HCT116 (cell line): ENCODE results near the gene TUBA4B. TPM values are rescaled to one million over a fixed set of nuclear protein-coding genes. Genes with fewer than 3 reads are reported as not detected.

Source experiments
- ATAC-seq: fragments of 200-7000 bp; cut with Tn5 transposase; 2 replicates; pipeline ENCODE4 v1.9.1; 2020; ENCODE audit warnings: mild to moderate bottlenecking, moderate library complexity
- BruUV-seq: library from RNA; stranded (reverse); fragments of 400-500 nt; replicated peaks from 2 replicates; lab custom pipeline; 2021; lab: Mats Ljungman, UMichigan
- CTCF ChIA-PET: fragments of 300-600 bp; sonication (Branson Sonifier 250); formaldehyde crosslinking; loops from one replicate; lab custom pipeline; 2021; ENCODE audit warnings: antibody characterized with exemption; lab: Charles Lee
- POLR2A ChIA-PET: fragments of 300-600, 350-600 bp; sonication (Branson Sonifier 250); formaldehyde crosslinking; loops from one replicate; lab custom pipeline; 2021; ENCODE audit warnings: antibody characterized with exemption; lab: Charles Lee
- RAD21 ChIA-PET, 2 experiments: fragments of 300-600 bp; sonication (Branson Sonifier 250); formaldehyde crosslinking; loops; one replicate each; lab custom pipeline; 2023; ENCODE audit warnings: low total read pairs in 2 of 2; ENCODE audit not compliant: uncharacterized antibody in 2 of 2, unreplicated experiment in 2 of 2, low non-redundant PET in 1 of 2; lab: Charles Lee
- DNase-seq: peaks from one replicate; pipeline ENCODE4 v3.0.0-alpha.2; 2010; ENCODE audit warnings: low read depth, low spot score
- H2AFZ ChIP-seq: fragments of 200-600 bp; shearing (Covaris generic), sonication (generic); 2 replicates; pipeline ENCODE4 v1.6.1; 2017; ENCODE audit warnings: low read depth, mixed run types, mixed read lengths, antibody characterized with exemption, low read length; ENCODE audit not compliant: poor library complexity, severe bottlenecking
- H3K27ac ChIP-seq: 2 replicates; pipeline ENCODE4 v1.5.1; 2012; ENCODE audit warnings: low read depth, low read length
- H3K27me3 ChIP-seq: fragments of 200-600 bp; sonication (generic); 2 replicates; pipeline ENCODE4 v1.6.1; 2016; ENCODE audit warnings: mixed run types, low read length, mixed read lengths; ENCODE audit not compliant: insufficient read depth
- H3K36me3 ChIP-seq, 2 experiments: fragments of 200-500 bp in 1 of 2; fragments of 200-600 bp in 1 of 2; sonication (Bioruptor generic) in 1 of 2; sonication (generic) in 1 of 2; 2 replicates each; pipeline versions ENCODE4 v1.5.1 to v1.6.1; 2014 to 2016; ENCODE audit warnings: low read length in 2 of 2, inconsistent platforms in 1 of 2, mixed read lengths in 1 of 2, mixed run types in 1 of 2; ENCODE audit not compliant: insufficient read depth in 2 of 2, control insufficient read depth in 1 of 2
- H3K4me1 ChIP-seq, 2 experiments: fragments of 200-600 bp in 1 of 2; sonication (generic) in 1 of 2; 2 replicates each; pipeline versions ENCODE4 v1.5.1 to v1.6.1; 2012 to 2017; ENCODE audit warnings: low read length in 2 of 2, inconsistent platforms in 1 of 2, mild to moderate bottlenecking in 1 of 2, mixed read lengths in 1 of 2, mixed run types in 1 of 2, moderate library complexity in 1 of 2; ENCODE audit not compliant: insufficient read depth in 2 of 2, control insufficient read depth in 1 of 2
- H3K4me2 ChIP-seq: fragments of 200-600 bp; sonication (generic); 2 replicates; pipeline ENCODE4 v1.6.1; 2017; ENCODE audit warnings: mixed run types, low read length, mixed read lengths
- H3K4me3 ChIP-seq, 2 experiments: fragments of 200-600 bp in 1 of 2; sonication (generic) in 1 of 2; replicated peaks in 1 of 2; 2 replicates each; pipeline ENCODE4 v1.5.1; 2011 to 2016; ENCODE audit warnings: low read length in 2 of 2, control low read depth in 1 of 2, low read depth in 1 of 2, mild to moderate bottlenecking in 1 of 2, mixed read lengths in 1 of 2, mixed run types in 1 of 2
- H3K79me2 ChIP-seq: fragments of 200-600 bp; sonication (generic); 2 replicates; pipeline ENCODE4 v1.6.1; 2017; ENCODE audit warnings: mild to moderate bottlenecking, mixed run types, low read length, moderate library complexity, mixed read lengths; ENCODE audit not compliant: insufficient read depth
- H3K9ac ChIP-seq: fragments of 200-600 bp; sonication (generic); 2 replicates; pipeline ENCODE4 v1.6.1; 2016; ENCODE audit warnings: low read length, mixed read lengths
- H3K9me2 ChIP-seq: fragments of 200-600 bp; sonication (generic), shearing (Covaris generic); 2 replicates; pipeline ENCODE4 v1.6.1; 2017; ENCODE audit warnings: mixed run types, mild to moderate bottlenecking, moderate library complexity; ENCODE audit not compliant: insufficient read depth
- H3K9me3 ChIP-seq, 2 experiments: fragments of 200-500 bp in 1 of 2; fragments of 200-600 bp in 1 of 2; sonication (Bioruptor generic) in 1 of 2; sonication (generic) in 1 of 2; 2 replicates each; pipeline ENCODE4 v1.6.1; 2014 to 2017; ENCODE audit warnings: low read length in 2 of 2, mixed read lengths in 2 of 2, inconsistent platforms in 1 of 2, low read depth in 1 of 2, mild to moderate bottlenecking in 1 of 2, mixed run types in 1 of 2, moderate library complexity in 1 of 2; ENCODE audit not compliant: control insufficient read depth in 1 of 2, insufficient read depth in 1 of 2
- H4K20me1 ChIP-seq: fragments of 200-600 bp; sonication (generic), shearing (Covaris generic); 2 replicates; pipeline ENCODE4 v1.6.1; 2017; ENCODE audit warnings: mixed run types, mild to moderate bottlenecking, moderate library complexity; ENCODE audit not compliant: insufficient read depth
- ATF3 ChIP-seq: IDR thresholded peaks from 2 replicates; pipeline ENCODE4 v1.6.1; 2012
- CBX3 ChIP-seq: IDR thresholded peaks from 2 replicates; pipeline ENCODE4 v1.6.1; 2012; ENCODE audit warnings: low read depth
- CEBPB ChIP-seq: IDR thresholded peaks from 2 replicates; pipeline ENCODE4 v1.6.1; 2012; ENCODE audit warnings: low read depth
- CTCF ChIP-seq, 3 experiments: fragments of 200-600 bp in 1 of 3; sonication (generic) in 1 of 3; IDR thresholded peaks in 2 of 3; conservative IDR thresholded peaks in 1 of 3; 2 replicates each; pipeline ENCODE4 v1.5.1; 2012 to 2017; ENCODE audit warnings: low read depth in 2 of 3, low read length in 2 of 3, antibody characterized with exemption in 1 of 3, borderline replicate concordance in 1 of 3, control low read depth in 1 of 3, mild to moderate bottlenecking in 1 of 3, mixed read lengths in 1 of 3, mixed run types in 1 of 3, moderate library complexity in 1 of 3; ENCODE audit not compliant: insufficient read depth in 1 of 3
- ELF1 ChIP-seq: IDR thresholded peaks from 2 replicates; pipeline ENCODE4 v1.6.1; 2012; ENCODE audit warnings: low read depth, borderline replicate concordance
- EZH2 ChIP-seq: fragments of 200-600 bp; sonication (generic); IDR thresholded peaks from 2 replicates; pipeline ENCODE4 v1.6.1; 2017; ENCODE audit warnings: antibody characterized with exemption, mixed run types
- EZH2phosphoT487 ChIP-seq: fragments of 200-600 bp; IDR thresholded peaks from 2 replicates; pipeline ENCODE4 v1.6.1; 2018; ENCODE audit warnings: antibody characterized with exemption, borderline replicate concordance
- FOSL1 ChIP-seq: IDR thresholded peaks from 2 replicates; pipeline ENCODE4 v1.6.1; 2012; ENCODE audit warnings: low read depth
- JUND ChIP-seq: IDR thresholded peaks from 2 replicates; pipeline ENCODE4 v1.6.1; 2012
- MAX ChIP-seq: IDR thresholded peaks from 2 replicates; pipeline ENCODE4 v1.6.1; 2012
- POLR2A ChIP-seq: IDR thresholded peaks from 2 replicates; pipeline ENCODE4 v1.7.0; 2011; ENCODE audit warnings: borderline replicate concordance; ENCODE audit not compliant: insufficient read depth, insufficient read length; ENCODE audit errors: extremely low read depth
- POLR2AphosphoS5 ChIP-seq: IDR thresholded peaks from 2 replicates; pipeline ENCODE4 v1.6.1; 2011; ENCODE audit warnings: mild to moderate bottlenecking, low read depth, low read length, moderate library complexity
- RAD21 ChIP-seq: IDR thresholded peaks from 2 replicates; pipeline ENCODE4 v1.6.1; 2012; ENCODE audit warnings: low read depth, mild to moderate bottlenecking
- SIN3A ChIP-seq: IDR thresholded peaks from 2 replicates; pipeline ENCODE4 v1.6.1; 2012; ENCODE audit warnings: low read depth
- SP1 ChIP-seq: IDR thresholded peaks from 2 replicates; pipeline ENCODE4 v1.6.1; 2012; ENCODE audit warnings: low read depth
- TCF7L2 ChIP-seq: IDR thresholded peaks from 2 replicates; pipeline ENCODE4 v1.7.0; 2011; ENCODE audit warnings: borderline replicate concordance, inconsistent platforms; ENCODE audit not compliant: insufficient read depth, insufficient read length; ENCODE audit errors: extremely low read depth
- ZBTB33 ChIP-seq: IDR thresholded peaks from 2 replicates; pipeline ENCODE4 v1.6.1; 2011; ENCODE audit warnings: mild to moderate bottlenecking, low read length, moderate library complexity; ENCODE audit not compliant: insufficient replicate concordance; ENCODE audit errors: extremely low read depth
- ZFX ChIP-seq: fragments of 450-650 bp; IDR thresholded peaks from 2 replicates; pipeline ENCODE4 v1.6.1; 2017
- ZNF274 ChIP-seq: fragments of 200-500 bp; sonication (Bioruptor generic); IDR thresholded peaks from 2 replicates; pipeline ENCODE4 v1.6.1; 2014; ENCODE audit warnings: mild to moderate bottlenecking, low read depth, low read length, inconsistent platforms
- intact Hi-C: fragments of 100-400 bp; cut with micrococcal nuclease; formaldehyde crosslinking; loops from 2 replicates; pipeline ENCODE4 v1.10.0; 2022
- total RNA-seq: library from RNA; stranded (reverse); gene quantifications from one replicate; pipeline ENCODE4 v1.2.1, GENCODE V29; 2021; ENCODE audit not compliant: unreplicated experiment

Gene TUBA4B
- total RNA-seq, 1 experiment from 2014 or later: not detected

GRCh38 chr2:219284501-219285372, 31.7 kb downstream of the TUBA4B start:
- no peak for DNase-seq
- Histone ChIP-seq H3K9me2 (no peaks in the 10 kb centered on the region), H3K4me3 (no peak overlapping the region), H3K79me2 (no peaks in the 10 kb centered on the region)
- no TSS peak for BruUV-seq
- TF ChIP-seq TCF7L2 (no peak), CBX3 (no peak), ZFX (no peak), RAD21 (no peak), POLR2A (no peak), SP1 (no peak), ZNF274 (no peak), ATF3 (no peak), SIN3A (no peak), ZBTB33 (no peak), POLR2AphosphoS5 (no peak), CTCF (IDR thresholded peaks at IDR 0.05 in 2 of 3, conservative IDR thresholded peaks at IDR 0.05 in 1 of 3; ENCODE audit: borderline replicate concordance in 1 of 3, insufficient read depth in 1 of 3, low read depth in 2 of 3, low read length in 2 of 3) (no peak), FOSL1 (no peak), CEBPB (no peak), JUND (no peak), EZH2 (no peak), EZH2phosphoT487 (no peak), ELF1 (no peak), MAX (no peak)
- TF ChIP-seq, all 23 proteins: peak for 0
- Histone ChIP-seq H3K4me1 (peaks cover 17 to 25% of the 10 kb centered on the region in 2 experiments), H4K20me1 (no peaks in the 10 kb centered on the region), H3K9ac (no peak overlapping the region), H3K27ac (no peak overlapping the region), H3K4me2 (no peak overlapping the region), H3K9me3 (no peaks in the 10 kb centered on the region), H3K36me3 (no peaks in the 10 kb centered on the region), H2AFZ (no peak overlapping the region), H3K27me3 (no peaks in the 10 kb centered on the region)
- no peak for ATAC-seq
- intact Hi-C loops: no loop called here
- POLR2A ChIA-PET: no interaction called here
- CTCF ChIA-PET: no interaction called here
- RAD21 ChIA-PET: no interaction called here
